Subcutaneous abdominal adipose tissue (tissue), 5 donors: ENCODE measurements around the gene CD74.
A peak's percentile ranks its signal among the peaks of the same experiment; 100 is the strongest.

ENCODE experiments used
- H3K27ac ChIP-seq: one replicate; pipeline ENCODE4 v1.7.0; 2013; ENCODE audit warnings: low read depth, mild to moderate bottlenecking, inconsistent platforms, low read length, moderate library complexity
- H3K27me3 ChIP-seq, 5 donors: one replicate each; pipeline ENCODE4 v1.7.0; 2013; ENCODE audit warnings: low read length in 5 of 5, inconsistent platforms in 1 of 5; ENCODE audit not compliant: control insufficient read depth in 5 of 5, insufficient read depth in 4 of 5
- H3K36me3 ChIP-seq, 5 donors: one replicate each; pipeline ENCODE4 v1.7.0; 2013; ENCODE audit warnings: low read length in 5 of 5; ENCODE audit not compliant: control insufficient read depth in 5 of 5, insufficient read depth in 5 of 5
- H3K4me1 ChIP-seq, 5 donors: one replicate each; pipeline ENCODE4 v1.7.0; 2013; ENCODE audit warnings: low read length in 5 of 5, mild to moderate bottlenecking in 3 of 5, moderate library complexity in 1 of 5; ENCODE audit not compliant: control insufficient read depth in 5 of 5, insufficient read depth in 5 of 5
- H3K4me3 ChIP-seq, 5 donors: one replicate each; pipeline ENCODE4 v1.7.0; 2013; ENCODE audit warnings: low read length in 5 of 5, low read depth in 1 of 5
- H3K9ac ChIP-seq, 5 donors: one replicate each; pipeline ENCODE4 v1.7.0; 2013; ENCODE audit warnings: low read length in 5 of 5, mild to moderate bottlenecking in 4 of 5, moderate library complexity in 3 of 5
- H3K9me3 ChIP-seq, 5 donors: one replicate each; pipeline ENCODE4 v1.7.0; 2013; ENCODE audit warnings: low read length in 5 of 5; ENCODE audit not compliant: control insufficient read depth in 5 of 5
- donor health status: healthy.
- donor health status: healthy.
- donor health status: healthy.
- donor health status: healthy.
- donor health status: healthy.

The CD74 gene

GRCh38 chr5:150442699-150443080 lies 30.0 kb upstream of the CD74 start:
- peaks cover 6 to 49% (median 46%) of the 10 kb centered on the region in 5 donors for H3K36me3 ChIP-seq
- peaks cover 0 to 20% (median 16%) of the 10 kb centered on the region in 5 donors for H3K4me1 ChIP-seq
- no peaks in the 10 kb centered on the region for H3K27me3 ChIP-seq
- H3K9me3 ChIP-seq: no peaks in the 10 kb centered on the region
- no peak overlapping the region for H3K4me3 ChIP-seq
- no peak overlapping the region for H3K9ac ChIP-seq
- no peak overlapping the region for H3K27ac ChIP-seq

- Histone ChIP-seq H3K4me3 (peak overlapping the region in 3 of 5 donors; percentile 9 to 33 (median 23)), H3K27ac (peak overlapping the region; percentile 30), H3K9me3 (no peaks in the 10 kb centered on the region), H3K9ac (peak overlapping the region in 2 of 5 donors; percentile 11 to 21), H3K4me1 (peaks cover 0 to 16% (median 13%) of the 10 kb centered on the region in 5 donors), H3K27me3 (no peaks in the 10 kb centered on the region), H3K36me3 (peaks cover 6 to 44% (median 40%) of the 10 kb centered on the region in 5 donors)
Observed at GRCh38 chr5:150441813-150442698, 29.3 kb upstream of the CD74 start.

GRCh38 chr5:150440948-150441812 lies 28.5 kb upstream of the CD74 start:
- Histone ChIP-seq H3K27me3 (no peaks in the 10 kb centered on the region), H3K9ac (peak overlapping the region in 2 of 5 donors; percentile 11 to 21), H3K9me3 (no peaks in the 10 kb centered on the region), H3K4me3 (peak overlapping the region in 3 of 5 donors; percentile 9 to 33 (median 23)), H3K4me1 (peaks cover under 1 to 16% (median 15%) of the 10 kb centered on the region in 5 donors), H3K36me3 (peaks cover 4 to 35% (median 31%) of the 10 kb centered on the region in 5 donors), H3K27ac (peak overlapping the region; percentile 30)

- Histone ChIP-seq H3K36me3 (peaks cover 0 to 13% (median 9%) of the 10 kb centered on the region in 5 donors), H3K4me1 (peaks cover 3 to 17% (median 16%) of the 10 kb centered on the region in 5 donors), H3K9ac (no peak overlapping the region), H3K4me3 (no peak overlapping the region), H3K27me3 (no peaks in the 10 kb centered on the region), H3K9me3 (no peaks in the 10 kb centered on the region), H3K27ac (no peak overlapping the region)
Observed at GRCh38 chr5:150438873-150439546, 26.3 kb upstream of the CD74 start.

GRCh38 chr5:150436141-150436680 lies 23.5 kb upstream of the CD74 start:
- peak overlapping the region in 2 of 5 donors; percentile 32 to 37 for H3K4me3 ChIP-seq
- no peaks in the 10 kb centered on the region for H3K9me3 ChIP-seq
- H3K9ac ChIP-seq: no peak overlapping the region
- H3K36me3 ChIP-seq: no peaks in the 10 kb centered on the region
- peaks cover 3 to 14% (median 4%) of the 10 kb centered on the region in 5 donors for H3K4me1 ChIP-seq
- H3K27me3 ChIP-seq: no peaks in the 10 kb centered on the region
- no peak overlapping the region for H3K27ac ChIP-seq

GRCh38 chr5:150434464-150434863 lies 21.8 kb upstream of the CD74 start:
- Histone ChIP-seq H3K27ac (no peak overlapping the region), H3K36me3 (no peaks in the 10 kb centered on the region), H3K27me3 (no peaks in the 10 kb centered on the region), H3K9ac (no peak overlapping the region), H3K9me3 (no peaks in the 10 kb centered on the region), H3K4me1 (peaks cover 0 to 14% (median 3%) of the 10 kb centered on the region in 5 donors), H3K4me3 (no peak overlapping the region)

- Histone ChIP-seq H3K36me3 (no peaks in the 10 kb centered on the region), H3K9me3 (no peaks in the 10 kb centered on the region), H3K27ac (no peak overlapping the region), H3K4me1 (peaks cover 0 to 26% (median 11%) of the 10 kb centered on the region in 5 donors), H3K27me3 (no peaks in the 10 kb centered on the region), H3K9ac (peak overlapping the region in 1 of 5 donors; percentile 13), H3K4me3 (peak overlapping the region in 2 of 5 donors; percentile 3 to 25)
Observed at GRCh38 chr5:150431574-150431973, 18.9 kb upstream of the CD74 start.

GRCh38 chr5:150431048-150431447 lies 18.3 kb upstream of the CD74 start:
- Histone ChIP-seq H3K9ac (no peak overlapping the region), H3K4me1 (peaks cover 0 to 22% (median 11%) of the 10 kb centered on the region in 5 donors), H3K27me3 (no peaks in the 10 kb centered on the region), H3K36me3 (no peaks in the 10 kb centered on the region), H3K27ac (no peak overlapping the region), H3K9me3 (no peaks in the 10 kb centered on the region), H3K4me3 (no peak overlapping the region)

- H3K27ac ChIP-seq: no peak overlapping the region
- no peaks in the 10 kb centered on the region for H3K9me3 ChIP-seq
- no peak overlapping the region for H3K4me3 ChIP-seq
- H3K4me1 ChIP-seq: peaks cover 0 to 22% (median 11%) of the 10 kb centered on the region in 5 donors
- no peaks in the 10 kb centered on the region for H3K27me3 ChIP-seq
- no peaks in the 10 kb centered on the region for H3K36me3 ChIP-seq
- no peak overlapping the region for H3K9ac ChIP-seq
Observed at GRCh38 chr5:150429410-150429873, 16.7 kb upstream of the CD74 start.
